ENCODE data around the gene PACS2. TPM values are rescaled to one million over a fixed set of nuclear protein-coding genes. Genes with fewer than 3 reads are reported as not detected.

The PACS2 gene
- total RNA-seq, 3 donors from 2014 or later, result 46.0 to 70.9 (median 67.8) TPM

GRCh38 chr14:105425823-105426247, 111.3 kb downstream of the PACS2 start:
- peaks cover 0 to 5% of the 10 kb centered on the region in 2 donors for H3K9me3 ChIP-seq
- intact Hi-C loops (cut with DNase I; ENCODE audit: low total_unique reads), result no loop called here
- no peak overlapping the region for H3K27ac ChIP-seq
- no peak overlapping the region for H3K4me3 ChIP-seq
- no peaks in the 10 kb centered on the region for H3K36me3 ChIP-seq
- no peak for TF ChIP-seq POLR2AphosphoS5 (IDR thresholded peaks at IDR 0.05)
- no peak for TF ChIP-seq POLR2A (IDR thresholded peaks at IDR 0.05)
- no peak for TF ChIP-seq CTCF (IDR thresholded peaks at IDR 0.05)
- H3K4me1 ChIP-seq, result peaks cover 6 to 13% of the 10 kb centered on the region in 2 donors
- H3K27me3 ChIP-seq, result no peaks in the 10 kb centered on the region
- DNase-seq (ENCODE audit: low spot score in 2 of 2), result no peak

GRCh38 chr14:105426416-105427130, 112.0 kb downstream of the PACS2 start:
- Histone ChIP-seq H3K4me1 (peaks cover 0 to 13% of the 10 kb centered on the region in 2 donors), H3K4me3 (no peak overlapping the region), H3K36me3 (no peaks in the 10 kb centered on the region), H3K9me3 (peaks cover 0 to 5% of the 10 kb centered on the region in 2 donors), H3K27me3 (no peaks in the 10 kb centered on the region), H3K27ac (no peak overlapping the region)
- DNase-seq (ENCODE audit: low spot score in 2 of 2), result no peak
- TF ChIP-seq POLR2A (IDR thresholded peaks at IDR 0.05) (no peak), POLR2AphosphoS5 (IDR thresholded peaks at IDR 0.05) (no peak), CTCF (IDR thresholded peaks at IDR 0.05) (no peak)
- intact Hi-C loops (cut with DNase I; ENCODE audit: low total_unique reads), result no loop called here

GRCh38 chr14:105427412-105427811, 112.9 kb downstream of the PACS2 start:
- DNase-seq (ENCODE audit: low spot score in 2 of 2), result no peak
- TF ChIP-seq CTCF (IDR thresholded peaks at IDR 0.05), result no peak
- TF ChIP-seq POLR2A (IDR thresholded peaks at IDR 0.05), result no peak
- no peak for TF ChIP-seq POLR2AphosphoS5 (IDR thresholded peaks at IDR 0.05)
- intact Hi-C loops (cut with DNase I; ENCODE audit: low total_unique reads), result no loop called here
- no peaks in the 10 kb centered on the region for H3K27me3 ChIP-seq
- H3K27ac ChIP-seq, result no peak overlapping the region
- peaks cover 0 to 6% of the 10 kb centered on the region in 2 donors for H3K4me1 ChIP-seq
- H3K36me3 ChIP-seq, result no peaks in the 10 kb centered on the region
- peaks cover 0 to 5% of the 10 kb centered on the region in 2 donors for H3K9me3 ChIP-seq
- no peak overlapping the region for H3K4me3 ChIP-seq

- Histone ChIP-seq H3K27ac (no peak overlapping the region), H3K4me3 (no peak overlapping the region), H3K36me3 (no peaks in the 10 kb centered on the region), H3K27me3 (no peaks in the 10 kb centered on the region), H3K9me3 (peaks cover 0 to 5% of the 10 kb centered on the region in 2 donors), H3K4me1 (peaks cover 0 to 3% of the 10 kb centered on the region in 2 donors)
- DNase-seq (ENCODE audit: low spot score in 2 of 2), result no peak
- TF ChIP-seq CTCF (IDR thresholded peaks at IDR 0.05) (no peak), POLR2A (IDR thresholded peaks at IDR 0.05) (no peak), POLR2AphosphoS5 (IDR thresholded peaks at IDR 0.05) (no peak)
- intact Hi-C loops (cut with DNase I; ENCODE audit: low total_unique reads), result no loop called here
Measured at GRCh38 chr14:105427936-105428485, 113.5 kb downstream of the PACS2 start.

GRCh38 chr14:105430042-105430441, 115.5 kb downstream of the PACS2 start:
- H3K36me3 ChIP-seq, result no peaks in the 10 kb centered on the region
- no peaks in the 10 kb centered on the region for H3K27me3 ChIP-seq
- H3K27ac ChIP-seq, result peak overlapping the region in 1 of 2 donors; percentile 19
- peaks cover 0 to 3% of the 10 kb centered on the region in 2 donors for H3K4me1 ChIP-seq
- H3K4me3 ChIP-seq, result no peak overlapping the region
- TF ChIP-seq POLR2AphosphoS5 (IDR thresholded peaks at IDR 0.05) (no peak), POLR2A (IDR thresholded peaks at IDR 0.05) (no peak), CTCF (IDR thresholded peaks at IDR 0.05) (no peak)
- intact Hi-C loops (cut with DNase I; ENCODE audit: low total_unique reads), result no loop called here
- DNase-seq (ENCODE audit: low spot score in 2 of 2), result no peak
- peaks cover 0 to 5% of the 10 kb centered on the region in 2 donors for H3K9me3 ChIP-seq

All from breast epithelium (tissue), 4 donors.